HepG2 (cell line): ENCODE measurements around the gene BRD3. TPM values are rescaled to one million over a fixed set of nuclear protein-coding genes. Genes with fewer than 3 reads are reported as not detected.
A peak's percentile ranks its signal among the peaks of the same experiment; 100 is the strongest.

ENCODE experiments used
- ATAC-seq: fragments of 200-7000 bp; cut with Tn5 transposase; 3 replicates; pipeline ENCODE4 v1.9.1; 2020; ENCODE audit warnings: mild to moderate bottlenecking, moderate library complexity
- BruUV-seq: library from RNA; stranded (reverse); fragments of 400-500 nt; replicated peaks from 2 replicates; lab custom pipeline; 2021; lab: Mats Ljungman, UMichigan
- CTCF ChIA-PET: fragments of 300-600 bp; formaldehyde crosslinking; extraction: SDS; loops from one replicate; lab custom pipeline; 2021; ENCODE audit warnings: low total read pairs, inconsistent platforms, low intra/inter-chr PET ratio; lab: Yijun Ruan, JAX
- POLR2A ChIA-PET: fragments of 350-600 bp; sonication (Branson Sonifier 250); formaldehyde crosslinking; loops from one replicate; lab custom pipeline; 2020; ENCODE audit warnings: antibody characterized with exemption, inconsistent platforms; lab: Yijun Ruan, JAX
- DNase-seq: peaks from one replicate; pipeline ENCODE4 v3.0.0-alpha.2; 2015; ENCODE audit warnings: low spot score
- FAIRE-seq: peaks from 3 replicates; lab custom pipeline; 2011; peaks lifted over from hg19 to GRCh38; lab: Jason Lieb, UNC
- H2AFZ ChIP-seq: one replicate; pipeline ENCODE4 v1.6.1; 2011; ENCODE audit warnings: low read length, inconsistent platforms
- H3K27ac ChIP-seq: fragments of 300-600 bp; 3 replicates; pipeline ENCODE4 v1.8.0; 2011; ENCODE audit warnings: mixed run types, mild to moderate bottlenecking, mixed read lengths, low read length, inconsistent platforms; ENCODE audit not compliant: insufficient read depth; ENCODE audit errors: extremely low read length
- H3K27me3 ChIP-seq, 2 experiments: fragments of 200-600 bp in 1 of 2; 2 replicates in 1 of 2; 3 replicates in 1 of 2; pipeline versions ENCODE4 v1.6.0 to v1.8.0; 2011; ENCODE audit warnings: low read length in 2 of 2, mild to moderate bottlenecking in 2 of 2, moderate library complexity in 2 of 2, inconsistent platforms in 1 of 2; ENCODE audit not compliant: insufficient read depth in 2 of 2, control insufficient read depth in 1 of 2
- H3K36me3 ChIP-seq, 2 experiments: fragments of 200-600 bp in 1 of 2; replicated peaks in 1 of 2; 2 replicates in 1 of 2; 3 replicates in 1 of 2; pipeline versions ENCODE4 v1.5.1 to v1.8.0; 2011; ENCODE audit warnings: low read length in 2 of 2, inconsistent platforms in 1 of 2; ENCODE audit not compliant: insufficient read depth in 2 of 2, control insufficient read depth in 1 of 2
- H3K4me1 ChIP-seq: 2 replicates; pipeline ENCODE4 v1.5.1; 2012; ENCODE audit warnings: low read length, inconsistent platforms; ENCODE audit not compliant: insufficient read depth
- H3K4me2 ChIP-seq: 2 replicates; pipeline ENCODE4 v1.6.0; 2011; ENCODE audit warnings: low read depth, low read length, inconsistent platforms
- H3K4me3 ChIP-seq, 3 experiments: fragments of 200-600 bp in 1 of 3; sonication (generic), shearing (Covaris generic) in 1 of 3; replicated peaks in 1 of 3; 2 replicates each; pipeline ENCODE4 v1.5.1; 2011 to 2016; ENCODE audit warnings: low read length in 3 of 3, inconsistent platforms in 2 of 3, low read depth in 2 of 3, mild to moderate bottlenecking in 2 of 3, control low read depth in 1 of 3, mixed read lengths in 1 of 3; ENCODE audit not compliant: insufficient read depth in 1 of 3
- H3K79me2 ChIP-seq: one replicate; pipeline ENCODE4 v1.6.1; 2011; ENCODE audit warnings: low read length, inconsistent platforms; ENCODE audit not compliant: insufficient read depth
- H3K9ac ChIP-seq: 2 replicates; pipeline ENCODE4 v1.6.0; 2011; ENCODE audit warnings: mild to moderate bottlenecking, low read depth, low read length, inconsistent platforms; ENCODE audit not compliant: insufficient read depth
- H3K9me3 ChIP-seq: 2 replicates; pipeline ENCODE4 v1.5.1; 2012; ENCODE audit warnings: mild to moderate bottlenecking, low read length
- H4K20me1 ChIP-seq: 2 replicates; pipeline ENCODE4 v1.6.0; 2011; ENCODE audit warnings: inconsistent platforms, mild to moderate bottlenecking, low read length, moderate library complexity; ENCODE audit not compliant: insufficient read depth
- CBX5 ChIP-seq: sonication (generic); formaldehyde crosslinking; IDR thresholded peaks from 2 replicates; pipeline ENCODE4 v1.4.0; 2020; ENCODE audit warnings: missing genetic modification reagents, borderline replicate concordance
- CCDC6 ChIP-seq: sonication (generic); formaldehyde crosslinking; IDR thresholded peaks from 2 replicates; pipeline ENCODE4 v1.8.1; 2022; ENCODE audit warnings: mild to moderate bottlenecking, missing genetic modification reagents, moderate library complexity
- GTF2F1 ChIP-seq: fragments of 150-350 bp; IDR thresholded peaks from 2 replicates; pipeline ENCODE4 v1.6.1; 2014; ENCODE audit warnings: low read length
- HMGA1 ChIP-seq: sonication (generic); formaldehyde crosslinking; conservative IDR thresholded peaks from 2 replicates; pipeline ENCODE4 v1.4.0; 2020; ENCODE audit warnings: missing genetic modification reagents
- HOXA3 ChIP-seq: sonication (generic); formaldehyde crosslinking; IDR thresholded peaks from 2 replicates; pipeline ENCODE4 v1.5.0; 2020; ENCODE audit warnings: missing genetic modification reagents
- MXI1 ChIP-seq: IDR thresholded peaks from 3 replicates; pipeline ENCODE4 v1.6.1; 2012; ENCODE audit warnings: low read depth, low read length, inconsistent platforms, borderline replicate concordance
- POLR2A ChIP-seq, 2 experiments: IDR thresholded peaks; 2 replicates each; pipeline ENCODE4 v1.6.1; 2011; ENCODE audit warnings: low read depth in 2 of 2, low read length in 2 of 2, mild to moderate bottlenecking in 1 of 2, moderate library complexity in 1 of 2; ENCODE audit not compliant: insufficient read depth in 1 of 2
- SRSF9 ChIP-seq: fragments of 200-400 bp; formaldehyde crosslinking; IDR thresholded peaks from 2 replicates; pipeline ENCODE4 v1.6.1; 2018; ENCODE audit warnings: borderline replicate concordance, mild to moderate bottlenecking, low read depth, low read length; ENCODE audit not compliant: insufficient read depth, poor library complexity, severe bottlenecking
- TBX2 ChIP-seq: sonication (generic); formaldehyde crosslinking; IDR thresholded peaks from 2 replicates; pipeline ENCODE4 v1.5.0; 2020; ENCODE audit warnings: missing genetic modification reagents, mild to moderate bottlenecking, borderline replicate concordance
- ZFP36L2 ChIP-seq: sonication (generic); formaldehyde crosslinking; IDR thresholded peaks from 2 replicates; pipeline ENCODE4 v1.4.0; 2020; ENCODE audit warnings: missing genetic modification reagents
- ZNF879 ChIP-seq: sonication (generic); formaldehyde crosslinking; IDR thresholded peaks from 2 replicates; pipeline ENCODE4 v1.8.1; 2023; ENCODE audit warnings: missing genetic modification reagents
- ZSCAN9 ChIP-seq: IDR thresholded peaks from 2 replicates; pipeline ENCODE4 v1.6.1; 2016; ENCODE audit warnings: borderline replicate concordance
- WGBS: methylation state at CpG from one replicate; pipeline ENCODE4 v1.1.6; 2017; ENCODE audit warnings: low lambda C conversion rate; 5-methylcytosine and 5-hydroxymethylcytosine counted together
- in situ Hi-C: cut with HindIII; loops from 2 replicates; pipeline ENCODE4 v1.10.0; 2017; ENCODE audit warnings: low pct_unique_long_range_greater_than_20kb; ENCODE audit not compliant: extremely low pct_ligation_motif_present
- intact Hi-C: fragments of 100-400 bp; cut with micrococcal nuclease; formaldehyde crosslinking; loops from one replicate; pipeline ENCODE4 v1.10.0; 2022; ENCODE audit not compliant: unreplicated experiment
- polyA plus RNA-seq, 8 experiments: library from polyadenylated mRNA; depleted of rRNA in 3 of 8; stranded (reverse) in 7 of 8; unstranded in 1 of 8; fragments of >200 nt; fragmentation: Illumina TruSeq in 4 of 8; extraction: Trizol in 4 of 8; gene quantifications; 2 replicates each; pipeline versions ENCODE4 v1.2.1 to v1.2.3, GENCODE V29; 2011 to 2016; ENCODE audit warnings: low read depth in 4 of 8, missing spikeins in 1 of 8, mixed read lengths in 1 of 8; ENCODE audit not compliant: insufficient read depth in 1 of 8
- total RNA-seq, 5 experiments: library from RNA; depleted of rRNA; stranded (reverse); fragments of >200 nt; fragmentation: Illumina TruSeq; extraction: Trizol; gene quantifications; 2 replicates each; pipeline ENCODE4 v1.2.3, GENCODE V29; 2016; ENCODE audit warnings: low read depth in 1 of 5
- TF ChIP-seq, protein P1 (sequence below): sonication (generic); IDR thresholded peaks from 2 replicates; pipeline ENCODE4 v1.6.1; 2016; ENCODE audit warnings: low read depth, borderline replicate concordance
- TF ChIP-seq, protein P2 (sequence below): IDR thresholded peaks from 2 replicates; pipeline ENCODE4 v1.6.1; 2012; ENCODE audit warnings: low read depth, low read length, improper control_type of control experiment
- TF ChIP-seq, protein P3 (sequence below): IDR thresholded peaks from 2 replicates; pipeline ENCODE4 v1.6.1; 2016
- TF ChIP-seq, protein P4 (sequence below): sonication (generic); formaldehyde crosslinking; IDR thresholded peaks from 2 replicates; pipeline ENCODE4 v1.4.0; 2020; ENCODE audit warnings: missing genetic modification reagents
- TF ChIP-seq, protein P5 (sequence below): sonication (generic); formaldehyde crosslinking; IDR thresholded peaks from 2 replicates; pipeline ENCODE4 v1.4.0; 2020; ENCODE audit warnings: missing genetic modification reagents

Gene BRD3
- total and polyA plus RNA-seq, 2 of the 13 experiments (the other 11 are each of a cell fraction or from before 2014, with no cell fraction given), result 5.9 to 12.9 TPM

DNA sequence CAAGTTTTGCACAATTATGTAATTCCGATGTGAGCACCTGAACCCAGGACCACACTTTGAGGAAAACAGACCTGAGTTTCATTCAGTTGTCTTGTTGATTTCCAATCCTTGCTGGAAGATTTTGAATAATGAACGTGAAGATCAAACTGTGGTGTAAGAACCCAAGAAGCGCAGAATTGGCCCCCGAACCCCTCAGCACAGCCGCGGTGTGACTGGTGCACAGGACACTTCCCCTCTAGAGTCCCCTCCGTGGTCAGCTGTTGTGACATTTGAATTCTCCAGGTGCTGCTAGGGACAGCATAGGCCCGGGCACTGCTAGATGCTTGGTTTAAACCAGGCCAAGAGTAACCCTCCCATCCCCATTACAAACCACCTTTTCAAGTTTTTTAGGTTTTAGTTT lies 40.8 kb downstream of the BRD3 start:
- Histone ChIP-seq H3K36me3 (peaks cover 0 to 12% of the 10 kb centered on the region in 2 experiments; a peak in 2 of 5 replicates), H3K4me2 (no peak overlapping the region), H3K9me3 (no peaks in the 10 kb centered on the region), H3K79me2 (no peaks in the 10 kb centered on the region), H2AFZ (no peak overlapping the region), H3K9ac (no peak overlapping the region), H4K20me1 (no peaks in the 10 kb centered on the region), H3K27ac (no peak overlapping the region), H3K27me3 (no peaks in the 10 kb centered on the region), H3K4me3 (no peak overlapping the region), H3K4me1 (peaks cover 29% of the 10 kb centered on the region)
- ChIA-PET CTCF (no interaction called here), POLR2A (no interaction called here)
- DNase-seq (no peak), ATAC-seq (no peak), FAIRE-seq (no peak)
- WGBS, result 95% methylated on average over 8 of the region's 8 CpGs
- BruUV-seq, result TSS peak; percentile 73
- intact Hi-C loops (loop anchor here (5.0 kb wide), 1 partner anchor 40 kb away; the partner anchor contains the start of gene BRD3), in situ Hi-C loops (no loop called here)
- TF ChIP-seq ZNF879 (CRISPR knock-in tag), result no peak
- no peak for TF ChIP-seq TBX2
- no peak for TF ChIP-seq CCDC6 (CRISPR knock-in tag)
- TF ChIP-seq POLR2A (IDR thresholded peaks at IDR 0.05; ENCODE audit: insufficient read depth in 1 of 2, low read depth in 2 of 2, low read length in 2 of 2), result no peak
- TF ChIP-seq HMGA1, result no peak
- no peak for TF ChIP-seq ZSCAN9 (CRISPR knock-in tag)
- no peak for TF ChIP-seq HOXA3 (CRISPR knock-in tag)
- TF ChIP-seq, protein P1, sequence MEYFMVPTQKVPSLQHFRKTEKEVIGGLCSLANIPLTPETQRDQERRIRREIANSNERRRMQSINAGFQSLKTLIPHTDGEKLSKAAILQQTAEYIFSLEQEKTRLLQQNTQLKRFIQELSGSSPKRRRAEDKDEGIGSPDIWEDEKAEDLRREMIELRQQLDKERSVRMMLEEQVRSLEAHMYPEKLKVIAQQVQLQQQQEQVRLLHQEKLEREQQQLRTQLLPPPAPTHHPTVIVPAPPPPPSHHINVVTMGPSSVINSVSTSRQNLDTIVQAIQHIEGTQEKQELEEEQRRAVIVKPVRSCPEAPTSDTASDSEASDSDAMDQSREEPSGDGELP, result no peak
- no peak for TF ChIP-seq GTF2F1
- TF ChIP-seq, protein P2, sequence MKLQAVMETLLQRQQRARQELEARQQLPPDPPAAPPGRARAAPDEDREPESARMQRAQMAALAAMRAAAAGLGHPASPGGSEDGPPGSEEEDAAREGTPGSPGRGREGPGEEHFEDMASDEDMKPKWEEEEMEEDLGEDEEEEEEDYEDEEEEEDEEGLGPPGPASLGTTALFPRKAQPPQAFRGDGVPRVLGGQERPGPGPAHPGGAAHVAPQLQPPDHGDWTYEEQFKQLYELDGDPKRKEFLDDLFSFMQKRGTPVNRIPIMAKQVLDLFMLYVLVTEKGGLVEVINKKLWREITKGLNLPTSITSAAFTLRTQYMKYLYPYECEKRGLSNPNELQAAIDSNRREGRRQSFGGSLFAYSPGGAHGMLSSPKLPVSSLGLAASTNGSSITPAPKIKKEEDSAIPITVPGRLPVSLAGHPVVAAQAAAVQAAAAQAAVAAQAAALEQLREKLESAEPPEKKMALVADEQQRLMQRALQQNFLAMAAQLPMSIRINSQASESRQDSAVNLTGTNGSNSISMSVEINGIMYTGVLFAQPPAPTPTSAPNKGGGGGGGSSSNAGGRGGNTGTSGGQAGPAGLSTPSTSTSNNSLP, result no peak
- no peak for TF ChIP-seq ZFP36L2 (CRISPR knock-in tag)
- TF ChIP-seq, protein P3, sequence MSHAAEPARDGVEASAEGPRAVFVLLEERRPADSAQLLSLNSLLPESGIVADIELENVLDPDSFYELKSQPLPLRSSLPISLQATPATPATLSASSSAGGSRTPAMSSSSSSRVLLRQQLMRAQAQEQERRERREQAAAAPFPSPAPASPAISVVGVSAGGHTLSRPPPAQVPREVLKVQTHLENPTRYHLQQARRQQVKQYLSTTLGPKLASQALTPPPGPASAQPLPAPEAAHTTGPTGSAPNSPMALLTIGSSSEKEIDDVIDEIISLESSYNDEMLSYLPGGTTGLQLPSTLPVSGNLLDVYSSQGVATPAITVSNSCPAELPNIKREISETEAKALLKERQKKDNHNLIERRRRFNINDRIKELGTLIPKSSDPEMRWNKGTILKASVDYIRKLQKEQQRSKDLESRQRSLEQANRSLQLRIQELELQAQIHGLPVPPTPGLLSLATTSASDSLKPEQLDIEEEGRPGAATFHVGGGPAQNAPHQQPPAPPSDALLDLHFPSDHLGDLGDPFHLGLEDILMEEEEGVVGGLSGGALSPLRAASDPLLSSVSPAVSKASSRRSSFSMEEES, result no peak
- no peak for TF ChIP-seq CBX5 (CRISPR knock-in tag)
- TF ChIP-seq, protein P4, sequence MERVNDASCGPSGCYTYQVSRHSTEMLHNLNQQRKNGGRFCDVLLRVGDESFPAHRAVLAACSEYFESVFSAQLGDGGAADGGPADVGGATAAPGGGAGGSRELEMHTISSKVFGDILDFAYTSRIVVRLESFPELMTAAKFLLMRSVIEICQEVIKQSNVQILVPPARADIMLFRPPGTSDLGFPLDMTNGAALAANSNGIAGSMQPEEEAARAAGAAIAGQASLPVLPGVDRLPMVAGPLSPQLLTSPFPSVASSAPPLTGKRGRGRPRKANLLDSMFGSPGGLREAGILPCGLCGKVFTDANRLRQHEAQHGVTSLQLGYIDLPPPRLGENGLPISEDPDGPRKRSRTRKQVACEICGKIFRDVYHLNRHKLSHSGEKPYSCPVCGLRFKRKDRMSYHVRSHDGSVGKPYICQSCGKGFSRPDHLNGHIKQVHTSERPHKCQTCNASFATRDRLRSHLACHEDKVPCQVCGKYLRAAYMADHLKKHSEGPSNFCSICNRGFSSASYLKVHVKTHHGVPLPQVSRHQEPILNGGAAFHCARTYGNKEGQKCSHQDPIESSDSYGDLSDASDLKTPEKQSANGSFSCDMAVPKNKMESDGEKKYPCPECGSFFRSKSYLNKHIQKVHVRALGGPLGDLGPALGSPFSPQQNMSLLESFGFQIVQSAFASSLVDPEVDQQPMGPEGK (CRISPR knock-in tag), result no peak
- TF ChIP-seq MXI1, result no peak
- TF ChIP-seq, protein P5, sequence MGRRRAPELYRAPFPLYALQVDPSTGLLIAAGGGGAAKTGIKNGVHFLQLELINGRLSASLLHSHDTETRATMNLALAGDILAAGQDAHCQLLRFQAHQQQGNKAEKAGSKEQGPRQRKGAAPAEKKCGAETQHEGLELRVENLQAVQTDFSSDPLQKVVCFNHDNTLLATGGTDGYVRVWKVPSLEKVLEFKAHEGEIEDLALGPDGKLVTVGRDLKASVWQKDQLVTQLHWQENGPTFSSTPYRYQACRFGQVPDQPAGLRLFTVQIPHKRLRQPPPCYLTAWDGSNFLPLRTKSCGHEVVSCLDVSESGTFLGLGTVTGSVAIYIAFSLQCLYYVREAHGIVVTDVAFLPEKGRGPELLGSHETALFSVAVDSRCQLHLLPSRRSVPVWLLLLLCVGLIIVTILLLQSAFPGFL (CRISPR knock-in tag), result no peak
- no peak for TF ChIP-seq SRSF9
